ENCODE results near the gene RGL1. TPM values are rescaled to one million over a fixed set of nuclear protein-coding genes. Genes with fewer than 3 reads are reported as not detected.
A peak's percentile ranks its signal among the peaks of the same experiment; 100 is the strongest.

The RGL1 gene
- total RNA-seq, 1 donor from 2014 or later: 20.9 TPM

- H3K4me1 Mint-ChIP-seq (ENCODE audit: low read depth): peaks cover 52% of the 10 kb centered on the region
- peaks cover 11% of the 10 kb centered on the region for H3K36me3 Mint-ChIP-seq (ENCODE audit: low read depth)
- DNase-seq (ENCODE audit: low spot score): no peak
- no peaks in the 10 kb centered on the region for H3K9me3 Mint-ChIP-seq (ENCODE audit: low read depth)
- H3K27me3 Mint-ChIP-seq (ENCODE audit: low read depth): no peaks in the 10 kb centered on the region
- H3K27ac Mint-ChIP-seq (ENCODE audit: unreplicated experiment): peak overlapping the region; percentile 90
- TF ChIP-seq CTCF (IDR thresholded peaks at IDR 0.05): no peak
- no peak overlapping the region for H3K4me3 Mint-ChIP-seq (ENCODE audit: unreplicated experiment)
Observed at GRCh38 chr1:183876309-183876708, 71.4 kb downstream of the RGL1 start.

- DNase-seq (ENCODE audit: low spot score): no peak
Observed at GRCh38 chr1:183877053-183877720, 72.3 kb downstream of the RGL1 start.

GRCh38 chr1:183879494-183879893 lies 74.6 kb downstream of the RGL1 start:
- no peak for TF ChIP-seq CTCF (IDR thresholded peaks at IDR 0.05)
- DNase-seq (ENCODE audit: low spot score): no peak
- Mint-ChIP-seq H3K27me3 (ENCODE audit: low read depth) (no peaks in the 10 kb centered on the region), H3K4me1 (ENCODE audit: low read depth) (peaks cover 52% of the 10 kb centered on the region), H3K9me3 (ENCODE audit: low read depth) (no peaks in the 10 kb centered on the region), H3K27ac (ENCODE audit: unreplicated experiment) (peak overlapping the region; percentile 4), H3K36me3 (ENCODE audit: low read depth) (peaks cover 18% of the 10 kb centered on the region), H3K4me3 (ENCODE audit: unreplicated experiment) (no peak overlapping the region)

More at GRCh38 chr1:183877053-183877720, 72.3 kb downstream of the RGL1 start:
- H3K27ac Mint-ChIP-seq (ENCODE audit: unreplicated experiment): peak overlapping the region; percentile 90
- H3K36me3 Mint-ChIP-seq (ENCODE audit: low read depth): peaks cover 11% of the 10 kb centered on the region
- H3K4me3 Mint-ChIP-seq (ENCODE audit: unreplicated experiment): peak overlapping the region; percentile 31
- no peaks in the 10 kb centered on the region for H3K27me3 Mint-ChIP-seq (ENCODE audit: low read depth)
- TF ChIP-seq CTCF (IDR thresholded peaks at IDR 0.05): no peak
- peaks cover 56% of the 10 kb centered on the region for H3K4me1 Mint-ChIP-seq (ENCODE audit: low read depth)
- H3K9me3 Mint-ChIP-seq (ENCODE audit: low read depth): no peaks in the 10 kb centered on the region

- Mint-ChIP-seq H3K4me3 (ENCODE audit: unreplicated experiment) (no peak overlapping the region), H3K4me1 (ENCODE audit: low read depth) (peaks cover 48% of the 10 kb centered on the region), H3K27me3 (ENCODE audit: low read depth) (no peaks in the 10 kb centered on the region), H3K36me3 (ENCODE audit: low read depth) (peaks cover 20% of the 10 kb centered on the region), H3K9me3 (ENCODE audit: low read depth) (no peaks in the 10 kb centered on the region), H3K27ac (ENCODE audit: unreplicated experiment) (peak overlapping the region; percentile 4)
- TF ChIP-seq CTCF (IDR thresholded peaks at IDR 0.05): no peak
- no peak for DNase-seq (ENCODE audit: low spot score)
Observed at GRCh38 chr1:183879966-183880365, 75.0 kb downstream of the RGL1 start.

- no peak for TF ChIP-seq CTCF (IDR thresholded peaks at IDR 0.05)
- H3K27ac Mint-ChIP-seq (ENCODE audit: unreplicated experiment): peak overlapping the region; percentile 85
- H3K36me3 Mint-ChIP-seq (ENCODE audit: low read depth): peaks cover 26% of the 10 kb centered on the region
- H3K4me3 Mint-ChIP-seq (ENCODE audit: unreplicated experiment): no peak overlapping the region
- H3K27me3 Mint-ChIP-seq (ENCODE audit: low read depth): no peaks in the 10 kb centered on the region
- peaks cover 48% of the 10 kb centered on the region for H3K4me1 Mint-ChIP-seq (ENCODE audit: low read depth)
- no peaks in the 10 kb centered on the region for H3K9me3 Mint-ChIP-seq (ENCODE audit: low read depth)
- no peak for DNase-seq (ENCODE audit: low spot score)
Observed at GRCh38 chr1:183880531-183881243, 75.8 kb downstream of the RGL1 start.

All from chondrocyte (in vitro differentiated cells).